ENCODE data around the gene USP17L21. TPM values are rescaled to one million over a fixed set of nuclear protein-coding genes. Genes with fewer than 3 reads are reported as not detected.
"Not testable (repeated sequence)": the region's sequence is repeated elsewhere in the genome, so short reads cannot be mapped to it uniquely, and the experiment has no call there.

USP17L21 gene
- total RNA-seq (not detected), total RNA-seq (0 reads per million in 2 donors)

GRCh38 chr4:9262572-9262971, at the start of gene USP17L21:
TSS of gene USP17L21 (plus strand) at chr4:9262872. CDS start at chr4:9262872, 0 bp downstream.
- not testable (repeated sequence) for H3K36me3 Mint-ChIP-seq (ENCODE audit: low read depth); DNase-seq; H3K4me3 Mint-ChIP-seq; ATAC-seq; H3K27ac Mint-ChIP-seq; H3K9me3 ChIP-seq (ENCODE audit: control insufficient read depth, low read length, poor library complexity, severe bottlenecking); H3K4me1 Mint-ChIP-seq; H3K27me3 Mint-ChIP-seq

GRCh38 chr4:9214701-9215100, 48.0 kb upstream of the USP17L21 start:
- H3K27me3 Mint-ChIP-seq; ATAC-seq; H3K4me1 Mint-ChIP-seq; H3K36me3 Mint-ChIP-seq (ENCODE audit: low read depth); H3K9me3 ChIP-seq (ENCODE audit: control insufficient read depth, low read length, poor library complexity, severe bottlenecking); H3K27ac Mint-ChIP-seq; H3K4me3 Mint-ChIP-seq: not testable (repeated sequence)
- DNase-seq = peak in 1 of 3 donors; percentile 3

- not testable (repeated sequence) for H3K9me3 ChIP-seq (ENCODE audit: control insufficient read depth, low read length, poor library complexity, severe bottlenecking); DNase-seq; H3K4me1 Mint-ChIP-seq; H3K27ac Mint-ChIP-seq; H3K27me3 Mint-ChIP-seq; ATAC-seq; H3K36me3 Mint-ChIP-seq (ENCODE audit: low read depth); H3K4me3 Mint-ChIP-seq
Measured at GRCh38 chr4:9215105-9215504, 47.6 kb upstream of the USP17L21 start, which contains the start of gene USP17L11. TSS of gene USP17L11 (plus strand) at chr4:9215405. CDS start at chr4:9215405, 0 bp downstream.

- H3K4me3 Mint-ChIP-seq; H3K36me3 Mint-ChIP-seq (ENCODE audit: low read depth); H3K27ac Mint-ChIP-seq; H3K27me3 Mint-ChIP-seq; DNase-seq; H3K4me1 Mint-ChIP-seq; ATAC-seq; H3K9me3 ChIP-seq (ENCODE audit: control insufficient read depth, low read length, poor library complexity, severe bottlenecking): not testable (repeated sequence)
Measured at GRCh38 chr4:9219852-9220251, 42.8 kb upstream of the USP17L21 start, which contains the start of gene USP17L12. TSS of gene USP17L12 (plus strand) at chr4:9220152. CDS start at chr4:9220152, 0 bp downstream.

GRCh38 chr4:9224596-9224995, 38.1 kb upstream of the USP17L21 start, which contains the start of gene USP17L13:
TSS of gene USP17L13 (plus strand) at chr4:9224896. CDS start at chr4:9224896, 0 bp downstream.
- not testable (repeated sequence) for H3K27me3 Mint-ChIP-seq; H3K4me1 Mint-ChIP-seq; H3K9me3 ChIP-seq (ENCODE audit: control insufficient read depth, low read length, poor library complexity, severe bottlenecking); H3K36me3 Mint-ChIP-seq (ENCODE audit: low read depth); DNase-seq; H3K4me3 Mint-ChIP-seq; H3K27ac Mint-ChIP-seq; ATAC-seq

- not testable (repeated sequence) for H3K36me3 Mint-ChIP-seq (ENCODE audit: low read depth); H3K4me3 Mint-ChIP-seq; ATAC-seq; H3K27me3 Mint-ChIP-seq; H3K27ac Mint-ChIP-seq; H3K4me1 Mint-ChIP-seq; H3K9me3 ChIP-seq (ENCODE audit: control insufficient read depth, low read length, poor library complexity, severe bottlenecking)
- peak in 1 of 3 donors; percentile 2 for DNase-seq
Measured at GRCh38 chr4:9230249-9230648, 32.4 kb upstream of the USP17L21 start.

GRCh38 chr4:9234085-9234484, 28.6 kb upstream of the USP17L21 start, which contains the start of gene USP17L15:
TSS of gene USP17L15 (plus strand) at chr4:9234385. CDS start at chr4:9234385, 0 bp downstream.
- DNase-seq; H3K4me3 Mint-ChIP-seq; ATAC-seq; H3K27me3 Mint-ChIP-seq; H3K4me1 Mint-ChIP-seq; H3K27ac Mint-ChIP-seq; H3K36me3 Mint-ChIP-seq (ENCODE audit: low read depth); H3K9me3 ChIP-seq (ENCODE audit: control insufficient read depth, low read length, poor library complexity, severe bottlenecking): not testable (repeated sequence)

- not testable (repeated sequence) for H3K27ac Mint-ChIP-seq; H3K27me3 Mint-ChIP-seq; H3K36me3 Mint-ChIP-seq (ENCODE audit: low read depth); H3K4me3 Mint-ChIP-seq; ATAC-seq; H3K4me1 Mint-ChIP-seq; DNase-seq; H3K9me3 ChIP-seq (ENCODE audit: control insufficient read depth, low read length, poor library complexity, severe bottlenecking)
Measured at GRCh38 chr4:9238461-9238860, 24.2 kb upstream of the USP17L21 start.

GRCh38 chr4:9243579-9243978, 19.1 kb upstream of the USP17L21 start, which contains the start of gene USP17L17:
TSS of gene USP17L17 (plus strand) at chr4:9243879. CDS start at chr4:9243879, 0 bp downstream.
- ATAC-seq, H3K4me1 Mint-ChIP-seq, H3K27me3 Mint-ChIP-seq: not testable (repeated sequence)

GRCh38 chr4:9247953-9248680, 14.6 kb upstream of the USP17L21 start, which contains the start of gene USP17L18:
TSS of gene USP17L18 (plus strand) at chr4:9248630. CDS start at chr4:9248630, 0 bp downstream.
- H3K4me3 Mint-ChIP-seq; H3K27me3 Mint-ChIP-seq; H3K36me3 Mint-ChIP-seq (ENCODE audit: low read depth); ATAC-seq; H3K4me1 Mint-ChIP-seq; H3K27ac Mint-ChIP-seq; H3K9me3 ChIP-seq (ENCODE audit: control insufficient read depth, low read length, poor library complexity, severe bottlenecking): not testable (repeated sequence)
- DNase-seq = peak in 1 of 3 donors; percentile 3

More at GRCh38 chr4:9243579-9243978, 19.1 kb upstream of the USP17L21 start, which contains the start of gene USP17L17:
- DNase-seq; H3K27ac Mint-ChIP-seq; H3K4me3 Mint-ChIP-seq; H3K9me3 ChIP-seq (ENCODE audit: control insufficient read depth, low read length, poor library complexity, severe bottlenecking); H3K36me3 Mint-ChIP-seq (ENCODE audit: low read depth): not testable (repeated sequence)

GRCh38 chr4:9253078-9253477, 9.6 kb upstream of the USP17L21 start, which contains the start of gene USP17L19:
TSS of gene USP17L19 (plus strand) at chr4:9253378. CDS start at chr4:9253378, 0 bp downstream.
- not testable (repeated sequence) for H3K36me3 Mint-ChIP-seq (ENCODE audit: low read depth); DNase-seq; H3K4me3 Mint-ChIP-seq; H3K9me3 ChIP-seq (ENCODE audit: control insufficient read depth, low read length, poor library complexity, severe bottlenecking); H3K4me1 Mint-ChIP-seq; H3K27ac Mint-ChIP-seq; H3K27me3 Mint-ChIP-seq; ATAC-seq

- ATAC-seq; H3K36me3 Mint-ChIP-seq (ENCODE audit: low read depth); H3K4me3 Mint-ChIP-seq; H3K27me3 Mint-ChIP-seq; H3K27ac Mint-ChIP-seq; H3K4me1 Mint-ChIP-seq; DNase-seq; H3K9me3 ChIP-seq (ENCODE audit: control insufficient read depth, low read length, poor library complexity, severe bottlenecking): not testable (repeated sequence)
Measured at GRCh38 chr4:9257824-9258223, 4.8 kb upstream of the USP17L21 start, which contains the start of gene USP17L20. TSS of gene USP17L20 (plus strand) at chr4:9258124. CDS start at chr4:9258124, 0 bp downstream.

GRCh38 chr4:9267319-9267718, 4.6 kb downstream of the USP17L21 start, which contains the start of gene USP17L22:
TSS of gene USP17L22 (plus strand) at chr4:9267619. CDS start at chr4:9267619, 0 bp downstream.
- not testable (repeated sequence) for ATAC-seq; H3K4me3 Mint-ChIP-seq; H3K9me3 ChIP-seq (ENCODE audit: control insufficient read depth, low read length, poor library complexity, severe bottlenecking); H3K36me3 Mint-ChIP-seq (ENCODE audit: low read depth); H3K27me3 Mint-ChIP-seq; H3K27ac Mint-ChIP-seq; DNase-seq; H3K4me1 Mint-ChIP-seq

All from T-helper 17 cell (primary cell).